VCaP (cell line): Measurements from ENCODE around the gene ABHD8.

ENCODE experiments used
- H3K27ac ChIP-seq: fragments of 450-650 bp; 2 replicates; pipeline ENCODE4 v1.5.1; 2017
- TF ChIP-seq, protein P1 (sequence below): fragments of 450-650 bp; conservative IDR thresholded peaks from 2 replicates; pipeline ENCODE4 v1.5.1; 2017; ENCODE audit warnings: mild to moderate bottlenecking, moderate library complexity

The ABHD8 gene

DNA sequence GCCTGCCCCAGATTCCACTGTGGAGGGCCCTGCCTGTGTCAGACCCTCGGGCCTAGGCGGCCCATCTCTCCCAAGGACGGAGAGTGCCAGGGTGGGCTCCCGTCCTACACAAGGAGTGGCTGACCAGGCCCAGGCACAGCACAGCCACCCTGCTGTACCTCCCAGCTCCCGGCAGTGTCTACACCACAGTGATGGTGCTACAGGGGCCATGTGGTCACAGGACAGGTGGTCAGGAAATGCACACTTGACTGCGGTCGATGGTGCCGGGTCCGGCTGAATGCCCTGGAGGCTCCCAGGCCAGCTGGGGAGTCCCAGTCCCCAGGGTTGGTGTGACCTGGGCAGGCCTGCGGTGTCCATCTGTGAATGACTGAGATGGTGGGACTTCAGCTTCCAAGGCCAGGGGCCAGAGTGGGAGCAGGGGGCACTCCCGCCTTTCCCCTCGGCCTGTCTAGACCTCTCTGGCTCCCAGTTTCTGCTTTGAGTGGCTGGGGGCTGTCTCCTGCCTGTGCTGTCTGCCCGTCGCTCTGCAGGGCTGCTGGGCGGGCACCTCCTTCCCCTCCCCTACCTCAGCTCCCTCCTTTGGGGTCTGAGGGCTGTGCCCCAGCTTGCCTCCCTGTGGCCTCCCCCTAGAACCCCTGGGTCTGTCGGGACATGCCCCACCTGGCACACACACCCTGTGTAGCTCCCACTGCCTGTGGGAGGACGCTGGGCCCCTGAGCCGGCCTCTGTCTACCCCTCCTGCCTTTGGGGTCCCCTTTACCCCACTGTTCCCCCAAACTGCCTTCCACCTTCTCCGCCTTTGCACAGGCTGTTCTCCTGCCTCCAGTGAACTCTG is 18.6 kb upstream of the ABHD8 start:
- H3K27ac ChIP-seq, result no peak overlapping the region
- TF ChIP-seq, protein P1, sequence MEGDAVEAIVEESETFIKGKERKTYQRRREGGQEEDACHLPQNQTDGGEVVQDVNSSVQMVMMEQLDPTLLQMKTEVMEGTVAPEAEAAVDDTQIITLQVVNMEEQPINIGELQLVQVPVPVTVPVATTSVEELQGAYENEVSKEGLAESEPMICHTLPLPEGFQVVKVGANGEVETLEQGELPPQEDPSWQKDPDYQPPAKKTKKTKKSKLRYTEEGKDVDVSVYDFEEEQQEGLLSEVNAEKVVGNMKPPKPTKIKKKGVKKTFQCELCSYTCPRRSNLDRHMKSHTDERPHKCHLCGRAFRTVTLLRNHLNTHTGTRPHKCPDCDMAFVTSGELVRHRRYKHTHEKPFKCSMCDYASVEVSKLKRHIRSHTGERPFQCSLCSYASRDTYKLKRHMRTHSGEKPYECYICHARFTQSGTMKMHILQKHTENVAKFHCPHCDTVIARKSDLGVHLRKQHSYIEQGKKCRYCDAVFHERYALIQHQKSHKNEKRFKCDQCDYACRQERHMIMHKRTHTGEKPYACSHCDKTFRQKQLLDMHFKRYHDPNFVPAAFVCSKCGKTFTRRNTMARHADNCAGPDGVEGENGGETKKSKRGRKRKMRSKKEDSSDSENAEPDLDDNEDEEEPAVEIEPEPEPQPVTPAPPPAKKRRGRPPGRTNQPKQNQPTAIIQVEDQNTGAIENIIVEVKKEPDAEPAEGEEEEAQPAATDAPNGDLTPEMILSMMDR, result no peak

DNA sequence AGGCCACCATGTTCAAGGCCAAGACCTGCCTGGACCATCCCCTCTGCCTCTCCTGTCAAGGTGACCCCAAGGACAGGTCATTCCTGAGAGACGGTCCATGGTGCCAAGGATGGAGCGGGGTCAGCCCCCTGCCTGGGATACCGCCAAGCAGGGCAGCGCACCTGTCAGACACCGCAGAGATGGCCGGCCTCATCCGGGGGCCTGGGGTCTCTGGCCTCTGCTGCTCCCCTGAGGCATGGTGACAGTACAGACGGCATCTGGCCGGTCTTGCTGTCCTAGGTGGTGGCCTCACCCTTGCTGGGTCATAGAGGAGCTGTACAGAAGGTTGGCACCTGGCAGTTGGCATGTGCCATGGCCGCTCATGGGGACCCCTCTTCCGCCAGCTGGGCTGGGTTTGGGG is 17.2 kb upstream of the ABHD8 start:
- TF ChIP-seq, protein P1, result no peak
- H3K27ac ChIP-seq, result no peak overlapping the region

DNA sequence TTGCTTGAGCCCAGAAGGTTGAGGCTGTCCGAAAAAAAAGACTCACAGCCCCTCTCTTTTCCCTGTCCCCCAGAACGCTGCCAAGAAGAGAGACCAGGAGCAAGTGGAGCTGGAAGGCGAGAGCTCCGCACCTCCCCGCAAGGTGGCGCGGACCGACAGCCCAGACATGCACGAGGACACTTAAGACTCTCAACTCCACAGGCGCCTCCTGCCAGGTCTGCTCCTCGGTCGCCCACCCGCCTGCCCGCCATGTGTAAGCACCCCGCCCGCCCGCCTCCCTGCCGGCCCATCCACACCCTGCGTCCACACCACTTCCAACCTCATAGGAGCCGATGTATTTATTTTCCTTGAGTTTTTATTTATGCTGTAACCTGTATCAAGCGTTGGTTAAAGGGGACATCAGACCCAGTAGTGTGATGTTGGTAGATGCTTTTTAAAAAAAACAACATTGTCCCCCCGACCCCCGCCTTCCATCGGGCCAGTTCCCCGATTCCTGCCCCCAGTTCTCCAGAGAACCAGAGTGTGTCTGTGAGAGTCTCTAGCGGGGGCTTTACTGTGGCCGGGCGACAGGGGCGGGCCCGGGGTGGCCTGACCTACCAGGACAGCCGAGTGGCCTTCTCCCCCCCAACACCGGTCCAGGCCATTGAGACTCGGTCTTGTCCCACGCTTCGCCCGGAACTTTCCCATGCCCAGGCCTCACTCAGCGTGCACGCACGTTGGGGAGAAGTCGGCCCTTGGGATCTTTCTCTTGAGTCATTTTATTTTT is 16.4 kb upstream of the ABHD8 start:
- TF ChIP-seq, protein P1, result no peak
- no peak overlapping the region for H3K27ac ChIP-seq

DNA sequence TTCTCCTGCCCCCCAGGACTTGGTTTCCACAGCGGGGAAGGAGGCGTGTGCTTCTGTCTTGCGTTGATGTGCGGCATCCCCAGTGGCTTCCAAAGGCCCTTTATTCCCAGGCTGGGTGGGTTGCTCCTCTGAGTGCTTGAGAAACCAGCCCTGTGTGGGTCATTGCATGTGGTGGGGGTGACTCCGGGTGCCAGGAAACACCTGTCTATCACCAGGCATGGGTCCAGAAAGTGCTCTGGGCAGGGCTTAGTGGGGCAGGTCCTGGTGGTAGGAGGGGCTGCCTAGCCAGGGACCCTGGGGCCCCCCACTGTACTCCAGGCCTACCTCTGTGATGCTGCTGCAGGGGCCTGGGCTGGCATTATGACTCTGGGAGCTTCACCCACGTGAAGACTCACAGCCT is 15.7 kb upstream of the ABHD8 start:
- H3K27ac ChIP-seq, result no peak overlapping the region
- TF ChIP-seq, protein P1, result no peak

DNA sequence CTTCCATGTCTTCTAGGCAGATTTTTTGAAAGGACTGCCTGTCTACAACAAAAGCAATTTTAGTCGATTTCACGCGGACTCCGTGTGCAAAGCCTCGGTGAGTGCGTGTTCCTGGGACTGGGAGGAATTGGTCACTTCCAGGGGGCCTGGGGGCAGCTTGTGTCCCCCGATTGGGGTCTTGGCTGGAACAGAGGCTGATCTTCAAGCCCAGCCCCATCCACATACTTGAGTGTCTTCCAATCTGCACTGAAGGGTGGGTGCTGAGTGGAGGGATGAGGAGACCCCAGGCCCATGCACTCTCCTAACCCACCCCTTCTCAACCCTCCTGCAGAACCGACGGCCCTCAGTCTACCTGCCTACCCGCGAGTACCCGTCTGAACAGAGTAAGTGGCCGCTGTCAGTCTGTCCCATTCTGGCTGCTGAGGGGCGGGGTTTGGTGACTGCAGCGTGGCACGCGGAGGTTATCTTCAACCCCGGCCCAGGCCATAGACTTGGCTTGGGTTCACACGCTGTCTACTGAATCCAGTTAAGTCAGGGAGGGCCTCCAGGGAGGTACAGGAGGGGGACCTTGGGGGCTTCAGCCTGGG is 10.9 kb upstream of the ABHD8 start:
- H3K27ac ChIP-seq, result no peak overlapping the region

DNA sequence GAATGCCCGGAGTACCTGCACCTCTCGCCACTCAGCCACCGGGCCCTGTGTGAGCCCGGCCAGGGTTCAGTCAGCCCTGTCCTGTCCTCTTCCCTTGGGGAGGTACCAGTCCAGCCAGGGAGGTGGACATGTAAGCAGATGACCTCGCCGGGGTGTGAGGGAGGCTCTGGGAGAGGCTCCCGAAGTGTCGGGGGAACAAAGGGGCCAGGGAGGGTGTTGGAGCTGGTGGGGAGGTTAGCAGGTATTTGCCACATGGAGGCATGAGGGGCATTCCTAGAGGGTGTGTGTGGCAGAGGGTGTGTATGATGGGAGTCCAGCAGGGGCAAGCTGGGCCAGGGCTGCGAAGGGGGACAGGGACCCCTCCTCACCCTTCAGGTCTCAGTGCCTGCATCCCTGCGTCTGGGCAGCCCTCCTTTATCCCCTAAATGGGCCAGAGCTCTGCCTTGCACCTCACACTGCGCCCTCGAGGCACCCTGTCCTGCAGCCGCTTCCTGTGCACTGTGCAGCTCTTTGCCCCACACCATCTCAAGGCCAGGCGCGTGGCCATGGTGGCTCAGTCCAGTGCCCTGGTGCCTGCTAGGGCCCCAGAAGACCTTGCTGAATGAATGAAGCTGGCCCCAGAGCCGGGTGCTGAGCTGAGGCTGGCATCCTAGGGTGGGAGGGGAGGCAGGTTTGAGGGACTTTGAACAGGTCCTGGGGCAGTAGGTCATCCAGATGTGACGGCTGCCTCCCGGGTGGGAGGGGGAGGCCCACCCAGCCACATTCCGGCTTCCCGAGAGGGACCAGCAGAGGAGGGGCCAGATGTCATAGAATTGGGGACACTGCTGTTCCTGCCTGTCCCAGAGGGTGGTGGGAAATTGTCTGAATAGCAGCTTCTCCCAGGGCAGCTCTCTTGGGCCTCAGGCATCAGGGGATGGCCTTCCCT is 9.2 kb upstream of the ABHD8 start:
- no peak overlapping the region for H3K27ac ChIP-seq
- TF ChIP-seq, protein P1, result no peak

More for the DNA sequence above, 10.9 kb upstream of the ABHD8 start:
- TF ChIP-seq, protein P1, result no peak
